AG09309 (cell line): ENCODE measurements around the gene MAPK8IP3.
A peak's percentile ranks its signal among the peaks of the same experiment; 100 is the strongest.

Experiments
- DNase-seq: peaks from one replicate; pipeline ENCODE4 v3.0.0-alpha.2; 2010; ENCODE audit warnings: low read depth
- H3K4me3 ChIP-seq: 2 replicates; pipeline ENCODE4 v1.5.1; 2011; ENCODE audit warnings: mild to moderate bottlenecking, low read depth, low read length, moderate library complexity; ENCODE audit not compliant: control insufficient read depth
- TF ChIP-seq, protein P1 (sequence below): IDR thresholded peaks from 2 replicates; pipeline ENCODE4 v1.5.1; 2011; ENCODE audit warnings: mild to moderate bottlenecking, low read depth, low read length, inconsistent platforms; ENCODE audit not compliant: insufficient read depth, control insufficient read depth; ENCODE audit errors: missing control alignments

The MAPK8IP3 gene

DNA sequence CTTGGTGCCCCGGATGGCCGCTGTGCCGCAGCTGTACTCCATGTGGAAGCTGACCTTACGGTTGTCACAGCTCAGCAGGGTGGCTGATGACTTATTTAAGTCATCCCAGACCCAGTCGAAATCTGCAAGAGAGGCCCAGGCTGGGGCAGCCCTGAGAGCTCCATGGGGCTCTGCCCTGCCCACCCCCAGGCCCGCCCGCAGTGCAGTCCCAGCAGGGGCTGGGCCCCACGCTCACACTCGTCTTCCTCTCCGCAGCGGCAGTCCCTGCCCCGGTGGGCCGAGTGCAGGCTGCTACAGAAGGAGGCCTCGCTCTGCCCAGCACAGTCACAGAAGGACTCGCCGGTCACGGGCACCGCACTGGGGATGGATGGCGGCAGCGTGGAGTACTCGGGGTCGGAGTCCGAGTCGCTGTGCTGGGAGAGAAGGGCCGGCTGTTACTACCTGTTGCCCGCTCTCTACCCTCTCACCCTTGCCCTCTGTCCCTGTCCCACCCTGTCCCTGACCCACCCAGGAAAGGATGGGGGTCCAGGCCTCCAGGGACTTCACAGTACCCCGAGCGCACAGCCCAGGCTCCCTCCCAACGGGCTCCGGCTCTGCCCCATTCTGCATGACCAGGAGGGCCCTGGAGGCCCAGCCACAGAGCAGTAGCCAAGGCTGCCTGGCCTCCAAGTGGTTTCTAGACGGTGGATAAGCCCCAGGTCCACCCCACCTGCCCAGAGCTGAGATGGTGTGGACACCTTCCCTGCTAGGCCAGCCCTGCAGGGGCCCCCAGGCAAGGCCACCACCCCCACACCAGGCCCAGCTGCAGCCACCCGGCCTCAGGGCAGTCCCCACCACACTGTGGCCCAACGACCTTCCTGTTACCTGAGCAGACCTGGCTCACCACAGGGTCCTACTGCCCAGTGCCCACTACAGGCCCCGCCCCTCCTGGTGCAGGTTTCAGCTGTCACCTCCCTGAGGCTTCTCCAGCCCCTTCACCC, 72.5 kb downstream of the MAPK8IP3 start:
- DNase-seq: no peak
- TF ChIP-seq, protein P1, sequence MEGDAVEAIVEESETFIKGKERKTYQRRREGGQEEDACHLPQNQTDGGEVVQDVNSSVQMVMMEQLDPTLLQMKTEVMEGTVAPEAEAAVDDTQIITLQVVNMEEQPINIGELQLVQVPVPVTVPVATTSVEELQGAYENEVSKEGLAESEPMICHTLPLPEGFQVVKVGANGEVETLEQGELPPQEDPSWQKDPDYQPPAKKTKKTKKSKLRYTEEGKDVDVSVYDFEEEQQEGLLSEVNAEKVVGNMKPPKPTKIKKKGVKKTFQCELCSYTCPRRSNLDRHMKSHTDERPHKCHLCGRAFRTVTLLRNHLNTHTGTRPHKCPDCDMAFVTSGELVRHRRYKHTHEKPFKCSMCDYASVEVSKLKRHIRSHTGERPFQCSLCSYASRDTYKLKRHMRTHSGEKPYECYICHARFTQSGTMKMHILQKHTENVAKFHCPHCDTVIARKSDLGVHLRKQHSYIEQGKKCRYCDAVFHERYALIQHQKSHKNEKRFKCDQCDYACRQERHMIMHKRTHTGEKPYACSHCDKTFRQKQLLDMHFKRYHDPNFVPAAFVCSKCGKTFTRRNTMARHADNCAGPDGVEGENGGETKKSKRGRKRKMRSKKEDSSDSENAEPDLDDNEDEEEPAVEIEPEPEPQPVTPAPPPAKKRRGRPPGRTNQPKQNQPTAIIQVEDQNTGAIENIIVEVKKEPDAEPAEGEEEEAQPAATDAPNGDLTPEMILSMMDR: no peak
- no peak overlapping the region for H3K4me3 ChIP-seq

DNA sequence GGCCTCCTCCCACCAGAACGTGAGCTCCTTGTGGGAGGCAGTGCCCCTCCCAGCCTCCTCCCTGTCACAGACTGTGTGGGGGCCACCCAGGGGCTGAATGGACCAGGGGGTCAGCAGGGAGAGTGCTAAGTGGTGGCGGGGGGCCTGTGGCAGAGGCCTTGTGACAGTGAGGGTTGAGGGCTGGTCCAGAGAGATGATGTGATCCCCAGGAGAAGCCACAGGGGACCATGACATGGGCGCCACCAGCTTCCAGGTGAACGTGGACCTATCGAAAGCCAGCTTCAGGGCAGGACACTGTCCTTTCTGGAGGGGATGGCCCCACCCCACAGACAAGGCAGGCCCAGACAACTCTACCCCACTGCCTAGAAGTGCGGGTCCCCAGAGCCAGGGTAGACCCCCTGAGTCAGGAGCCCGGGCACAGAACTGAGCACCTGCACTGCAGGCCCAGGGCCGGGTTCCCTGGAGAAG, 73.3 kb downstream of the MAPK8IP3 start:
- no peak overlapping the region for H3K4me3 ChIP-seq
- TF ChIP-seq, protein P1: no peak
- no peak for DNase-seq

DNA sequence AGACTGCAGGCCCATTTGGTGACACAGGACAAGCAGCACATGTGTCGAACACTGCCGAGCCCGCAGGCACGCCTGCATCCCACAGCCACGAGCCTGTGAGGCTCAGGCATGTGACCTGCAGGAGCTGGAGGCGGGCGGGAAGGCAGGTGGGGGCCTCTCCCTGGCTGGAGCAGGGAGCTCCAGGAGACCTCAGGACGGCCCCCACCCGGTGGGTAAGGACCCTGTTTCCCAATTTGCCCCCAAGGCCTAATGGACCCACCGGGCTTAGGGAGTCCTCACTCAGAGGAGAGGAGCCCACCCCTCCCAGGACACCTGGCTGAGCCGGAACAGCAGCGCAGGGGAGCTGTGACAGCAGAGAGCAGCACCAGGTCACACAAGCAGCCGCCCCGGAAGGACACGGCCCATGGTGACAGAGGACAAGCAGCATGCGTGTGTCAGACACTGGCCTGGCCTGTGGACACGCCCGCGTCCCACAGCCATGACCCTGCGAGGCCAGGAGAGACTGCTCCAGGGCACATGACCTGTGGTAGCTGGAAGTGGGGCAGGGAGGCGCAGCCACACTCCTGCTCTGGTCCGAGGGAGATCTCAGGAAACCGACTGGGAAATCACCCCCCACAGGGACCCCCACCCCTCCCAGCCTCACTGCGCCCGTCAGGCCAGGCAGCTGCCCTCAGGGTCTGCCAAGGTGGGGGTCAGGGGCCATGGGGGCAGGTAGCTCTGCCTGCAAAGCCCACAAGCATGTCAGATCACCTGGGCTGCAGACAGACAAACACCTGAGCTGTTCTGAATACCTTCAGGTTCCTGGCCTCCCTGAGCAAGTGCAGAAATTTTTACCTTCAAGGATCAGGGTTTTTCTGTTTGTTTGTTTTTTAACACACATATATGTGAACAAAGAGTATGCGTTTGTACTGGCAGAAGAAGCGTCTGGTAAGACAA, 74.0 kb downstream of the MAPK8IP3 start:
- DNase-seq: no peak
- H3K4me3 ChIP-seq: no peak overlapping the region
- TF ChIP-seq, protein P1: no peak

DNA sequence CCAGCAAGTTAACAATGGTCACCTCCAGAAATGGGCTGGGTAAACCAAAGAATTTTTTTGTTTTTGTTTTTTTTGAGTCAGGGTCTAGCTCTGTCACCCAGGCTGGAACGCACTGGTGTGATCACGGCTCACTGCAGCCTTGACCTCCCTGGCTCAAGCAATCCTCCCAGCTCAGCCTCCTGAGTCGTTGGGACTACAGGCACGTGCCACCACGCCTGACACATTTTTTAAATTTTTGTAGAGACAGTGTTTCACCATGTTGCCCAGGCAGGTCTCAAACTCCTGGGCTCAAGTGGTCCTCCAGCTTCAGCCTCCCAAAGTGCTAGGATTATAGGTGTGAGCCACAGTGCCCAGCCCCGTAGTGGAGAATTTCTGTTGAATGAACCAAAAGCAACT, 74.7 kb downstream of the MAPK8IP3 start:
- H3K4me3 ChIP-seq: no peak overlapping the region
- TF ChIP-seq, protein P1: no peak
- no peak for DNase-seq

DNA sequence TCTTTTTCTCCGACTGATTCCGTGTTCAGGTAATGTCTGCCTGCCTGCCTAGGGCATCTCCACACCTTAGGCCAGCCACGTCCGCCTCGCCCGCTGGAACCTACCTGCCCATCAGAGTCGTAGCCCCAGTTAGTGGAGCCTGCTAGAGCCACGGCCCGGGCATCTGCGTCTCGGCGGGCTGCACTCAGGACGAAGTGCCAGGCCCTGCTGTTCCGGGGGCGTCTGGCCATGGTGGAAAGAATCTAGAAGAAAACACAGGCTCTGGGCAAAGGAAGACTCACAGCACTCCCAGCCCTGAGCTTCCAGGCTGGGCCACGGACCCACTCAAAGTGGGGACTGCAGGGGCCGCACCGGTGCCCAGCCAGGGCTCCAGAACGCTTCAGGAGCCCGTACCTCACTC, 75.3 kb downstream of the MAPK8IP3 start:
- no peak for DNase-seq

More for the DNA sequence above, 75.3 kb downstream of the MAPK8IP3 start:
- TF ChIP-seq, protein P1: no peak
- peak overlapping the region; percentile 68 for H3K4me3 ChIP-seq
